ENCODE results near the gene PDE1C.

DNA sequence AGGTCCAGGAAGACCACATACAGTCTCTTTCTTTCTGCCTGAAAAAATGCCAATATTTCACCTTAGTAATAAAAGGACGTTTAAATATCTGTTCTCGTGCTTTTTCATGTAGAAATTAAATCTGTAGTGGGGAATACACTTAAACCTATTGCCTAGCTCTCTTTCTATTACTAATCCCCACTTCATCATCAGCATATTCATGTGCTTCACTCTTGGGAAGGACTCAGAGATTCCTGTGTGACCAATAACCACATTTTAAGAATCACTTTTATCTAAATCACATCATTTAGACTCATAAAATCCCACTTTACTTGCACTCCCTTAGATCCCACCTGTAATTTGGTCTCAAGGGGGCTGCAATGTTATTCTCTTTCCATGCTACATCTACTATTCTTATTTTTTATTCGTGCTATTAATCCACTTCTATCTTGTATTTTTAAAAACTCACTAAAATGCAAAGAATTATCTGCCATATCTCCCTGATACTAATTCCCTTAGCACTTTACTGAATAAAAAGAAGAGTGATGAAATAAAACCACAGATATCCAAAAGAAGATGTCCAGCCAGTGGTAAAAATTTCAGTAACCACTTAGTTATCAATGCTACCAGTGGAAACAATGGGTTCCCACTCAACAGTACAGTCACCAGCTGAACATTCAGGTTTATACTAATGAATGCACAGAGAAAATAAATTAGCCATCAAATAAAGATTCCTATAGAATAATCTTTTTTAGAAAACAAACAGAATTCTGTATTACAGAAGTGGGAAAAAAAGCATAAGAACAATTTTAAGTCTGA is 281.1 kb downstream of the PDE1C start:
- no peak for TF ChIP-seq TAF1 (IDR thresholded peaks at IDR 0.05; ENCODE audit: borderline replicate concordance, insufficient read depth, low read length)
- TF ChIP-seq, protein P1, sequence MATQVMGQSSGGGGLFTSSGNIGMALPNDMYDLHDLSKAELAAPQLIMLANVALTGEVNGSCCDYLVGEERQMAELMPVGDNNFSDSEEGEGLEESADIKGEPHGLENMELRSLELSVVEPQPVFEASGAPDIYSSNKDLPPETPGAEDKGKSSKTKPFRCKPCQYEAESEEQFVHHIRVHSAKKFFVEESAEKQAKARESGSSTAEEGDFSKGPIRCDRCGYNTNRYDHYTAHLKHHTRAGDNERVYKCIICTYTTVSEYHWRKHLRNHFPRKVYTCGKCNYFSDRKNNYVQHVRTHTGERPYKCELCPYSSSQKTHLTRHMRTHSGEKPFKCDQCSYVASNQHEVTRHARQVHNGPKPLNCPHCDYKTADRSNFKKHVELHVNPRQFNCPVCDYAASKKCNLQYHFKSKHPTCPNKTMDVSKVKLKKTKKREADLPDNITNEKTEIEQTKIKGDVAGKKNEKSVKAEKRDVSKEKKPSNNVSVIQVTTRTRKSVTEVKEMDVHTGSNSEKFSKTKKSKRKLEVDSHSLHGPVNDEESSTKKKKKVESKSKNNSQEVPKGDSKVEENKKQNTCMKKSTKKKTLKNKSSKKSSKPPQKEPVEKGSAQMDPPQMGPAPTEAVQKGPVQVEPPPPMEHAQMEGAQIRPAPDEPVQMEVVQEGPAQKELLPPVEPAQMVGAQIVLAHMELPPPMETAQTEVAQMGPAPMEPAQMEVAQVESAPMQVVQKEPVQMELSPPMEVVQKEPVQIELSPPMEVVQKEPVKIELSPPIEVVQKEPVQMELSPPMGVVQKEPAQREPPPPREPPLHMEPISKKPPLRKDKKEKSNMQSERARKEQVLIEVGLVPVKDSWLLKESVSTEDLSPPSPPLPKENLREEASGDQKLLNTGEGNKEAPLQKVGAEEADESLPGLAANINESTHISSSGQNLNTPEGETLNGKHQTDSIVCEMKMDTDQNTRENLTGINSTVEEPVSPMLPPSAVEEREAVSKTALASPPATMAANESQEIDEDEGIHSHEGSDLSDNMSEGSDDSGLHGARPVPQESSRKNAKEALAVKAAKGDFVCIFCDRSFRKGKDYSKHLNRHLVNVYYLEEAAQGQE (IDR thresholded peaks at IDR 0.05; ENCODE audit: insufficient read depth in 1 of 2, low read depth in 2 of 2, low read length in 2 of 2): no peak
